Measurements from ENCODE around the gene AK8.

AK8 gene

DNA sequence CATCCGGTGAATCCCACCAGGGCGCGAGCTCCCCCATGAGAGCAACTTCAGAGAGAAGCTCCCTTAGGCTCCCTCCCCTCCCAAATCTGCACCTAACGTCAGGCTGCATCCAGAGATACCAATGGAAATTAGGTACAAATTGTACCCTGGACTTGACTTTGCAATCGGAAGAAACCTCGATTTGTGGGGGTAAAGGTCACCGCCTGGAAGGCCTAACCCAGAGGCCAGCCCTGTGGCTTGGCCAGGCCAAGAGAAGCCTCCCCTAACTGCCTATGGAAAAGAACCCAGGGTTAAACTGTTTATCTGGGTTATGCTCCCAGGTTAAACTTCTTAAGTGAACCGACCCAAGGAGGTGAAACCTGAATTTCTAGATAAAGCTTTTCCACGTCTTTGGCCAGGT is 127.4 kb downstream of the AK8 start:
- peaks cover 12% of the 10 kb centered on the region for H3K4me1 ChIP-seq (ENCODE audit: control insufficient read depth, insufficient read depth, low read length)
- H3K9me3 ChIP-seq (ENCODE audit: control insufficient read depth, insufficient read depth, low read depth, low read length), result no peaks in the 10 kb centered on the region
- H3K27ac ChIP-seq (ENCODE audit: low read depth, low read length), result no peak overlapping the region
- no peak overlapping the region for H3K4me3 ChIP-seq (ENCODE audit: low read depth, low read length)
- peaks cover 12% of the 10 kb centered on the region for H3K27me3 ChIP-seq (ENCODE audit: control insufficient read depth, insufficient read depth, low read length)
- no peaks in the 10 kb centered on the region for H3K36me3 ChIP-seq (ENCODE audit: control insufficient read depth, insufficient read depth, low read length)
- no peak overlapping the region for H3K9ac ChIP-seq (ENCODE audit: low read length)

DNA sequence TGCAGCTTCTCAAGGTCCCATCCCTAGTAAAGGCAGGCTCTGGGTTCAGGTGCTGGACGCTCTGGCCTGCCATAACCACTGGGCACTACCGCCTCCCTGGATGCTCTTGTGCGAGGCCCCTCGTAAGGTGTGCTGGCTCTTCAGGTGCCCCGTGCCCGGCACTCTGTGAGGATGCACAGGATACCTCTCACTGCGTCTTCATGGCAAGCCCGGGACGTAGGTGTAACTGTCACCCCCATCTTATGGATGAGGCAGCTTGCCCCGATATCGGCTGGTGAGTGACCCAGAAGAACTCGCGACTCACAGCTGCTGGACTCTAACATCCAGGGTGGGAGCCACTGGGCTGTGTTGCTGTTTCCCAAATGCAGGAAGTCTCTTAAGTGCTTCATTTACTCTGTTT is 128.8 kb downstream of the AK8 start:
- Histone ChIP-seq H3K4me3 (ENCODE audit: low read depth, low read length) (no peak overlapping the region), H3K27ac (ENCODE audit: low read depth, low read length) (no peak overlapping the region), H3K4me1 (ENCODE audit: control insufficient read depth, insufficient read depth, low read length) (peaks cover 25% of the 10 kb centered on the region), H3K27me3 (ENCODE audit: control insufficient read depth, insufficient read depth, low read length) (peaks cover 26% of the 10 kb centered on the region), H3K36me3 (ENCODE audit: control insufficient read depth, insufficient read depth, low read length) (no peaks in the 10 kb centered on the region), H3K9ac (ENCODE audit: low read length) (no peak overlapping the region), H3K9me3 (ENCODE audit: control insufficient read depth, insufficient read depth, low read depth, low read length) (no peaks in the 10 kb centered on the region)

DNA sequence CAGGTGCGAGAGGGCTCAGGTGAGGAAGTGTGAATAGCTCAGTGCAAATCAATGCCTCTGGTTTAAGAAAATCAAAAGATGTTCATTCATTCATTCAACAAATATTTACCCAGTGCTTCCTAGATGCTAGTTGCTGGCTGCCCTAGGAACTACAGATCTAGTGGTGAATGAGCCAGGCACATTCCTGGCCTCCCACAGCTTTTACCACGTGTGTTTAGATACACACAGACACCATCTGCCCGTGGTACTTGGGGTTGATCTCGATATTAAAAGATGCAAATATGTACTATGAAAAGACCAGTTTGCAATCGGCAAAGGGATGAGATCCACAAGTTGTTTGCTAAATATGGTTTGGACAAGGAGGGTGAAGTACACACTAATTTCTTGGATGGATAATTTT is 129.6 kb downstream of the AK8 start:
- H3K4me1 ChIP-seq (ENCODE audit: control insufficient read depth, insufficient read depth, low read length), result peaks cover 33% of the 10 kb centered on the region
- H3K27ac ChIP-seq (ENCODE audit: low read depth, low read length), result no peak overlapping the region
- no peak overlapping the region for H3K4me3 ChIP-seq (ENCODE audit: low read depth, low read length)
- H3K36me3 ChIP-seq (ENCODE audit: control insufficient read depth, insufficient read depth, low read length), result no peaks in the 10 kb centered on the region
- no peak overlapping the region for H3K9ac ChIP-seq (ENCODE audit: low read length)
- peaks cover 34% of the 10 kb centered on the region for H3K27me3 ChIP-seq (ENCODE audit: control insufficient read depth, insufficient read depth, low read length)
- no peaks in the 10 kb centered on the region for H3K9me3 ChIP-seq (ENCODE audit: control insufficient read depth, insufficient read depth, low read depth, low read length)

DNA sequence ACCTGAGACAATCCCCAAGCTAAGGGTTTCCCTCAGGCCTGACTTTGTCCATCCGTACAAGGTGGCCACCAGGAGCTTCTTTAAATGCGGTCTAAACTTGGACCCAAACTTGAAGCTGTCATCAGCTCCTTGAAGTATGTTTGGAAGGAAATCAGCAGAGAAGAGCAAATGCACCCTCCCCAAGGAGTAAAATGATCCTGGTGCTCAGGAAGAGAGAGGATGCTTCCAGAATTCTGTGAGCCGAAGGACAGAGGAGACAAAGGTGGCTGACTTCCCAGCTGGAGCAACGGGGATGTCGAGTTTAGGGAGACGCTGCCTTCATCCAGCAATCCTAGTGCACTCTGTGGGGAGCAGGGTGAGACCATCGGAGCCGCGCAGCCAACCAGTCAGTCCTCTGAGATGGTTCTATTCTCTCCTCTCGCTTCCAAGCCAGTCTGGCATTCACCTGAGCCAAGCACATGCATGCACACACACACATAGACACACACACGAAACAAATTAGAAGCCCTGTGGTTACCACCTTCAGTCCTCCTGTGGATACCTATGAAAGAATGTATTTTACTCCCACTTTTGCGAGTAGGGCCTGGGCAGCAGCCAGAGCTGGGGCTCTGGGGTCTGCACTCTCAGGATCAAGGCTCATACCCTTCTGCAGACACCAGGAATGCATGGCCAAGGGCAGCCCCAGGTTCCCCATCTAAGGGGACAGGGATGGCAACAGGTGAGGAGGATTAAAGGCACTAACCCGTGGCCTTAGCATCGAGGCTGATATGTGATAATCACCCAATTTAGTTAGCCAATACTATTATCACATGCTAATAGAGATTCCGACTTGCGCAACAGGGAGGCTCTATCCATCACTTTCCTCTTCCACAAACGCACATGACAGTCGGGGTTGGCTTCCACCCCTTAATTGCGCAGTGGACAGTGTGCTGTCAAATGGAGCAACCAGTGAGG is 132.1 kb downstream of the AK8 start:
- Histone ChIP-seq H3K27ac (ENCODE audit: low read depth, low read length) (no peak overlapping the region), H3K9ac (ENCODE audit: low read length) (no peak overlapping the region), H3K27me3 (ENCODE audit: control insufficient read depth, insufficient read depth, low read length) (peaks cover 58% of the 10 kb centered on the region), H3K4me3 (ENCODE audit: low read depth, low read length) (0 out of 2 replicates have a peak overlapping the region, but pooled peaks have one; percentile 48), H3K9me3 (ENCODE audit: control insufficient read depth, insufficient read depth, low read depth, low read length) (no peaks in the 10 kb centered on the region), H3K36me3 (ENCODE audit: control insufficient read depth, insufficient read depth, low read length) (no peaks in the 10 kb centered on the region), H3K4me1 (ENCODE audit: control insufficient read depth, insufficient read depth, low read length) (peaks cover 36% of the 10 kb centered on the region)

DNA sequence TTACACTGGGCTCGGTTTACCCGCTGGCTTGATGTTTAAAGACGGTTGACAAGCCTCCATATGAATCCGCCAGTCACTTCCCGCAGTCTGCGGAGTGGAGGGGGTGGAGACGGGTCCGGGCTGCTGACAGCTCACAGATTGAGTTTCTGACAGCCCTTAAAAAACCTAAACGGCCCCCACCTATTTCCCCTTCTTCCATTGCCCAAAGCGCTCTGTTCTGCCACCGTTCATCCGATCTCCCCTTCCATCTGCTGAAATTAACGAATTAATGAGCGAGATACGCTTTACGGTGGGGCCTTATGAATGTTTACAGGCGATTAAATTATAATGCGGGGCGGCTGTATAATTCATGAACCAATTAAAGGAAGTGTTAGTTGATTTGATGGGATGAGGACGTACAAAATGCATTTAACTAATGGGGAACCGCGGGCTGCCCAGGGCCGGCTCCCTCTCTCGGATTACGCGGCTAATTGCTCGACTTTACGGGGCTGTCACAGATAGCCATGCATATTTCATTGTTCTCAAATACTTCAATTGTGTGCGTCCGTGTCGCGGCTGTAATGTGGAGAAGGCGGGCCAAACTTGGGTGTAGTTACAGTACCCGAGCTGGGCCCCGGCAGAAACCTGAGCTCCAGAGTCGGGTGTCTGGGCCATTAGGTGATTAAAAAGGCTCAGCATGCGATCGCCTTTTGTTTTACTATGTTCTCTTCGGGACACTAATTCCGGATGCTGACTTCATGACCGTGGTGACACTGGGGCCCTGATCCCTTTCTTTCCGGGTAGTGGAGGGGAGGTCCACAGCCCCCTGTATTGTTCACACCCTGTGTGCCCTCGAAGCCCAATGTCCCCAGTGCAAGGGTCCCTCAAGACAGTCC is 133.0 kb downstream of the AK8 start:
- H3K4me3 ChIP-seq (ENCODE audit: low read depth, low read length), result peak overlapping the region; percentile 48
- H3K9me3 ChIP-seq (ENCODE audit: control insufficient read depth, insufficient read depth, low read depth, low read length), result no peaks in the 10 kb centered on the region
- no peak overlapping the region for H3K27ac ChIP-seq (ENCODE audit: low read depth, low read length)
- peaks cover 36% of the 10 kb centered on the region for H3K4me1 ChIP-seq (ENCODE audit: control insufficient read depth, insufficient read depth, low read length)
- peaks cover 66% of the 10 kb centered on the region for H3K27me3 ChIP-seq (ENCODE audit: control insufficient read depth, insufficient read depth, low read length)
- H3K36me3 ChIP-seq (ENCODE audit: control insufficient read depth, insufficient read depth, low read length), result no peaks in the 10 kb centered on the region
- H3K9ac ChIP-seq (ENCODE audit: low read length), result no peak overlapping the region

DNA sequence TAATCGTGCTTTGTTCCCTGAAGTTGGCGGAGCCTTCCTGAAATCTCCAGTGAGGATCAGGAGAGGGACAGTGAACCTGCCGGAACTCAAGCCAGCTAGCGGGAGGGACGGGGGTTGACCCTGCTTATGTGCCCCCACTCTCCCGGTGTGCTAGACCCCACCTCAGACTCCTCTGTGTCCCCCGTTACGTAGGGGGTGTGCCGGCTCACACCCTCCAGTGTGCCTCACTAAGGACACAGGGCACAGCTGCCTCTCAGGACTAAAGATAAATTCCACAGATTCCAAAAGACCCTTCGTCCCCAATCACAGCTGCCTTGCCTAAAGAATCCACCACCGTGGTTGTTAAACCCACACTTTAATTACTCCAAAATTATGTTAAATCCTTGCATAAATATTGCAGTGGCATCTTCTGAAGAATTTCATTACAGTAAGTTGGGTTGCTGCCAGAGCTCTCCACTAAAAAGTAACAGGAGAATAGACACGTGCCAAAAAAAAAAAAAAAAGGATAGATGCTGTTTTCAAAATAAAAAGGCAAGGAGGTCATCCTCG is 134.1 kb downstream of the AK8 start:
- Histone ChIP-seq H3K4me1 (ENCODE audit: control insufficient read depth, insufficient read depth, low read length) (peaks cover 36% of the 10 kb centered on the region), H3K9me3 (ENCODE audit: control insufficient read depth, insufficient read depth, low read depth, low read length) (no peaks in the 10 kb centered on the region), H3K27ac (ENCODE audit: low read depth, low read length) (no peak overlapping the region), H3K36me3 (ENCODE audit: control insufficient read depth, insufficient read depth, low read length) (no peaks in the 10 kb centered on the region), H3K4me3 (ENCODE audit: low read depth, low read length) (peak overlapping the region; percentile 28; the same call in 1 of the 2 replicates), H3K27me3 (ENCODE audit: control insufficient read depth, insufficient read depth, low read length) (peaks cover 70% of the 10 kb centered on the region), H3K9ac (ENCODE audit: low read length) (no peak overlapping the region)

DNA sequence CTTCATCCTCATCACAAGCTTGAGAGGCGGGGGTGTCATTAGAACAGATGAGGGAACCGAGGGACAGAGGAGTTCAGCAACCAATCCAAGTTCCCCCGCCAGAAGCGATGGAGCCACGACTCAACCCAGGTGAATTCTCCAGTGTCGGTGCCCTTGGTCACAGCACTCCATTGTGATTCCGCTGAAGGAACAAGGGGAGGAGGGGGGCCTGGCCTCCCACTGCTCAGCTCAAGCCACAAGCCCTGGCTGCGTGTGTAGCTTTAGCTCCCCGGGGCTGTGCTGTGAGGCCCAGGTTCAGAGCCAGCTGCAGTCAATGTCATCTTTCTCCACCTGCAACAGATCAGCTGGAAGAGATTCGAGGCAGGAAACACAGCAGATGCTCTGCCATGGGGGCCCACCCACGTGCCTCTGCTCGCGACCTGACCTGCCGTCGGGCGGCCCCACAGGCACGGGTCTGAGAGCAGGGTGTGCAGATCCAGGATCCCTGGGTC is 135.2 kb downstream of the AK8 start:
- Histone ChIP-seq H3K27me3 (ENCODE audit: control insufficient read depth, insufficient read depth, low read length) (peaks cover 70% of the 10 kb centered on the region), H3K4me1 (ENCODE audit: control insufficient read depth, insufficient read depth, low read length) (peaks cover 36% of the 10 kb centered on the region), H3K4me3 (ENCODE audit: low read depth, low read length) (no peak overlapping the region), H3K9ac (ENCODE audit: low read length) (no peak overlapping the region), H3K36me3 (ENCODE audit: control insufficient read depth, insufficient read depth, low read length) (no peaks in the 10 kb centered on the region), H3K27ac (ENCODE audit: low read depth, low read length) (no peak overlapping the region), H3K9me3 (ENCODE audit: control insufficient read depth, insufficient read depth, low read depth, low read length) (no peaks in the 10 kb centered on the region)

DNA sequence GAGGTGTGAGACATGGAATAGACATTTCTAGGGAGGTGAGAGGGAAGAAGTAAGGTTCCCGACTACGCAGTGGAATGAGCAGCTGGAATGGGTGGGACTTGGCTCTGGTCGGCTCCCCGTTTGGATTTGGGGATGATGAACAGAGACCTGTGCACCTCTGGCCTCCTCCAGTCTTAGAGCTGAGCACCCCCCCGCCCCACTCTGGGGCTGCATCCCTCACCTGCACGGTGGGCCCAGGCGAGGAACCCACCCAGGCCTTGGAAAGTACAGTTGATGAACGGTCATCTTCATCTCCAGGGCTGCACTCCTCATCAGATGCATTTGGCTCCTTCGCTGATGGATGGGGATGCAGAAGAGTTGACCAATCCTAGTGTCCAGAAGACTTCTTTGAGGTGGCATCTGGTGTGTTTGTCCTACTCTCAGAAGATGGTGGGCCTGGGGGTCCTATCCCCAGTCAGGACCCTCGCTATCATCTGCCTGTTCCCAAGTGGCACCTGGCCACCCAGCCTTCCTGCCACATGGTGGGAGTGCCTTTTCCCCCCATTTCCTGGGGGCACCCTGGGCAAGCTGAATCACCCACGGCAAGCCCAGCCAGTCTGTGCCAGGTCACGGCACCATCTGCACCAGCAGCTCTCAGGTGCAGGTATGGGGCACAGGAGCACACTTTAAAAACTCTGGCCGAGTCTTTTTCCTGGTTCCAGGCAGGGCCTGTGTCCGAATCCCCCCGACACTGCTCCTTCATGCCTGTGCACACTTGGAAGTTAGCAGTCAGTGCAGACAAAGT is 137.4 kb downstream of the AK8 start:
- Histone ChIP-seq H3K27ac (ENCODE audit: low read depth, low read length) (no peak overlapping the region), H3K27me3 (ENCODE audit: control insufficient read depth, insufficient read depth, low read length) (peaks cover 58% of the 10 kb centered on the region), H3K36me3 (ENCODE audit: control insufficient read depth, insufficient read depth, low read length) (no peaks in the 10 kb centered on the region), H3K9ac (ENCODE audit: low read length) (no peak overlapping the region), H3K9me3 (ENCODE audit: control insufficient read depth, insufficient read depth, low read depth, low read length) (no peaks in the 10 kb centered on the region), H3K4me1 (ENCODE audit: control insufficient read depth, insufficient read depth, low read length) (peaks cover 32% of the 10 kb centered on the region), H3K4me3 (ENCODE audit: low read depth, low read length) (no peak overlapping the region)

DNA sequence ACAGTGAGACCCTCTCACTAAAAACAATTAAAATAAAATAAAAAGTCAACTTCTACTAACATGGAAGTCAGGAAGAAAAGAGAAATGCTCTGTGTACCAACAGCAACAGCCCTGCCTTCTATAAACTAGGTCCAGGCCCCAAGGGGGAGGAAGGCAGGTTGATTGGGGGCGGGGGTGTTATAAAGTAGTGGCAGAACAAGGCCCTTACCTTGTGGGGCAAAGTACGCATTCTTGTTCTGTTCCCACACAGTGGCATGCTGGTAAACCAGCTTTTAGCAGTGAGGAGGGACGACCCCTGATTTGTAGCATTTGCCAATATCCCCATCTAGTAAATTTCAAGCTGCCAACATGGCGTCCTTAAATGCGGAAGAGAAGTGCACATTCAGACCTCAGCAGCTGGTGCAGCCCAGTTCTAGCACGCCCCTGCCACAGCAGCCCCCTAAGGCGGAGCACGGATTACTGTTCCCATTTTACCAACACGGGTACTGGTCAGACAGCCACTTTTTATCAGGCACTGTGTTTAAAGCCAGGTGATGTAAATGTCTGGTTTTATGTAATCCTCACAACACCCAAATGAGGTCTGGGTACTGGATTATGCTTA is 138.3 kb downstream of the AK8 start:
- Histone ChIP-seq H3K27me3 (ENCODE audit: control insufficient read depth, insufficient read depth, low read length) (peaks cover 49% of the 10 kb centered on the region), H3K4me1 (ENCODE audit: control insufficient read depth, insufficient read depth, low read length) (peaks cover 23% of the 10 kb centered on the region), H3K36me3 (ENCODE audit: control insufficient read depth, insufficient read depth, low read length) (no peaks in the 10 kb centered on the region), H3K4me3 (ENCODE audit: low read depth, low read length) (no peak overlapping the region), H3K9me3 (ENCODE audit: control insufficient read depth, insufficient read depth, low read depth, low read length) (no peaks in the 10 kb centered on the region), H3K27ac (ENCODE audit: low read depth, low read length) (no peak overlapping the region), H3K9ac (ENCODE audit: low read length) (no peak overlapping the region)

DNA sequence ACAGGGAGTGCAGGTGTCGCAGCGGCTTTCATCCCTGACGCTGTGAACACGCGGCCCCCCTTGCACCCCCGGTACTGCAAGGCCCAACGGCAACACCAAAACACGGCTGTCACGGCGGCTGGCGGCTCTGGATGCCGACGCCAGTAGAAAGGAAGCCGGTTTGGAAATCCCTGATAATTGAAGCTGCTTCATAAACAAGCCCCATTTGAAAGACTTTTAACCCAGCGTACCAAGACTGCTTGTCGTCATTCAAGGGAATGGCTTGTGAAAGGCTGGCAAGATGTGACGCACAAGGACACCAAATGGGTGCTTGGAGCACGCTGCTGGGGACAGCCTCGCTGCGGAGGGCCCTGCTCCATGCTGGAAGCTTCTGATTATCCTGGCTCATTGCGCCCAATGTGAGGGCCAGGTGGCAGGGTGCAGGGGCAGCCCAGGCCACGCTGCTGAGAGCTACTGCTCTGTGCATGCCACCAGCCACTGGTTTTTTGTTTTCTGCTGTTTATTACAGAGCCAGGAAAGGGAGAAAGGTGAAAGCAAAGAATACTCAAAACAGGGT is 144.7 kb downstream of the AK8 start:
- Histone ChIP-seq H3K4me1 (ENCODE audit: control insufficient read depth, insufficient read depth, low read length) (0 out of 2 replicates have a peak, but pooled peaks cover 6% of the 10 kb centered on the region), H3K27me3 (ENCODE audit: control insufficient read depth, insufficient read depth, low read length) (no peaks in the 10 kb centered on the region), H3K9me3 (ENCODE audit: control insufficient read depth, insufficient read depth, low read depth, low read length) (no peaks in the 10 kb centered on the region), H3K4me3 (ENCODE audit: low read depth, low read length) (no peak overlapping the region), H3K27ac (ENCODE audit: low read depth, low read length) (no peak overlapping the region), H3K36me3 (ENCODE audit: control insufficient read depth, insufficient read depth, low read length) (no peaks in the 10 kb centered on the region), H3K9ac (ENCODE audit: low read length) (no peak overlapping the region)
